Astrocyte of the spinal cord (primary cell): Measurements from ENCODE around the gene FAM222B.
A peak's percentile ranks its signal among the peaks of the same experiment; 100 is the strongest.

Source experiments
- DNase-seq: peaks from one replicate; pipeline ENCODE4 v3.0.0; 2011; ENCODE audit warnings: low read depth, low spot score
- H3K4me3 ChIP-seq: 2 replicates; pipeline ENCODE4 v1.5.1; 2011; ENCODE audit warnings: low read depth, mild to moderate bottlenecking, low read length, moderate library complexity
- CTCF ChIP-seq: IDR thresholded peaks from 2 replicates; pipeline ENCODE4 v1.5.1; 2012; ENCODE audit warnings: low read depth, mild to moderate bottlenecking, low read length, inconsistent platforms
- in situ Hi-C: cut with HindIII; loops from 2 replicates; pipeline ENCODE4 v1.10.0; 2017; ENCODE audit warnings: low sequenced_read_pairs

Gene FAM222B

GRCh38 chr17:28747051-28747691, 95.4 kb downstream of the FAM222B start:
- no peak overlapping the region for H3K4me3 ChIP-seq
- DNase-seq, result no peak
- no peak for TF ChIP-seq CTCF
- in situ Hi-C loops, result no loop called here

- peak overlapping the region; percentile 93 for H3K4me3 ChIP-seq
- in situ Hi-C loops, result no loop called here
- no peak for DNase-seq
- TF ChIP-seq CTCF, result no peak
Measured at GRCh38 chr17:28746611-28747050, 96.0 kb downstream of the FAM222B start.

- no peak for DNase-seq
- in situ Hi-C loops, result no loop called here
- peak overlapping the region; percentile 93 for H3K4me3 ChIP-seq
- no peak for TF ChIP-seq CTCF
Measured at GRCh38 chr17:28745786-28746411, 96.7 kb downstream of the FAM222B start.

GRCh38 chr17:28744972-28745785, 97.4 kb downstream of the FAM222B start:
- DNase-seq, result peak; percentile 64
- in situ Hi-C loops, result no loop called here
- no peak for TF ChIP-seq CTCF
- peak overlapping the region; percentile 93 for H3K4me3 ChIP-seq

- in situ Hi-C loops, result no loop called here
- H3K4me3 ChIP-seq, result peak overlapping the region; percentile 93
- peak; percentile 40 for DNase-seq
- no peak for TF ChIP-seq CTCF
Measured at GRCh38 chr17:28744104-28744971, 98.3 kb downstream of the FAM222B start.
